GM19023 (cell line): ENCODE data around the gene SPATA24.
"Not testable (repeated sequence)": the region's sequence is repeated elsewhere in the genome, so short reads cannot be mapped to it uniquely, and the experiment has no call there.

Source experiments
- ATAC-seq: cut with Tn5 transposase; IDR thresholded peaks from one replicate; pipeline ENCODE4 v1.9.1; 2021; ENCODE audit warnings: mild to moderate bottlenecking, moderate library complexity; ENCODE audit not compliant: unreplicated experiment

SPATA24 gene, protein sequence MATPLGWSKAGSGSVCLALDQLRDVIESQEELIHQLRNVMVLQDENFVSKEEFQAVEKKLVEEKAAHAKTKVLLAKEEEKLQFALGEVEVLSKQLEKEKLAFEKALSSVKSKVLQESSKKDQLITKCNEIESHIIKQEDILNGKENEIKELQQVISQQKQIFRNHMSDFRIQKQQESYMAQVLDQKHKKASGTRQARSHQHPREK

DNA sequence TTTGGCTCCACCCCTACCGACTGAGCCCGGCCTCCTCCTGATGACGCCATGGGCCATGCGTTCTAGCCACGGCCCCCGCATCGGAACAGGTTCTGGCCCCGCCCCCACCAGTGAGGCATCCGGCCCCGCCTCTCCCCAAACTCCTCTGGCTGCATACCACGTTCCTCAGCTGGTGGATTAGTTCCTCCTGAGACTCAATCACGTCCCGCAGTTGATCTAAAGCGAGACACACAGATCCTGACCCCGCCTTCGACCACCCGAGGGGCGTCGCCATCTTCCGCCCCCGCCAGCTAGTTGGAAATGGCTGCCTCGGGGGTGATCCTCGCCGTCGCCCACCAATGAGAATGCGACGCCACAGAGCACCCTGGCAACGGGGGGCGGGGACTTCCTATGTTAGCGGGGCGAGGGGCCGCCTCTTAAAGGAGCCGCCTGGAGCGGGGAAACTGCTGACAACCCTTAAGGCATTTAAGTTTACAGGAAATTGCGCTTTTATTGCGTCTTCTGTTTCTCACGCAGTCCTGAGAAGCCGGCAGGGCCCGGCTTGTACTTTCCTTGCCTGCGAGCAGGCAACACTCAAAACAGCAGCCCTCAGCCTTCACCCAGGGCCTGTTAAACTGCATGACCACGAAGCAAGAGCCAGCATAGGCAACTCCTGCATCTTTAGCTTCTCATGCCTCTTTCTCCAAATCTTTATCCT lies at the start of gene SPATA24:
Gene SPATA24 (minus strand): TSS at position 303 of the 697 bp plus-strand sequence. CDS start 29 bp downstream, at position 274.
- peak; percentile 85 for ATAC-seq

DNA sequence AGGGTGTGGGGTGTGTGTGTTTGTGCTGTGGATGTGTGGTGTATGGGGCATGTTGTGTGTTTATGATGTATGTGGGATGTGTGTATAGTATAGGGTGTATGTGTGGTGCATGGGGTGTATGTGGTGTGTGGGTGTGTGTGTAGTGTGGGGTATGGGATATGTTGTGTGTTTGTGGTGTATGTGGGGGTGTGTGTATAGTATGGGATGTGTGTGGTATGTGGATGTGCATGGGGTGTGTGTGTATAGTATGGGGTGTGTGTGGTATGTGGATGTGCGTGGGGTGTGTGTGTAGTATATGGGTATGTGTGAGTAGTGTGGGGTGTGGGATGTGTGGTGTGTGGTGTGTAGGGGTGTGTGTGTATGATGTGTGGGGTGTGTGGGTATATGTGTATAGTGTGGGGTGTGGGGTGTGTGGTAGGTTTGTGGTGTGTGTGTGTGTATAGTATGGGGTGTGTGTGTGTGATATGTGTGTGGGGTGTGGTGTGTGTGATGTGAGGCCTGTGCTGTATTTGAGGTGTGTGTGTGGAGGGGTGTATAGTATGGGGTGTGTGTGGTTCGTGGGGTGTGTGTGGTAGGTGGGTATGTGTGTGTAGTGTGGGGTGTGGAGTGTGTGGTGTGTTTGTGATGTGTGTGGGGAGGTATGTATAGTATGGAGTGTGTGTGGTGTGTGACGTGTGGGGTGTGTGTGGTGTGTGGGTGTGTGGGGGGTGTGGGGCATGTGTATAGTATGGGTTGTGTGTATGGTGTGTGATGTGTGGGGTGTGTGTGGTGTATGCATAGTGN lies 48.2 kb upstream of the SPATA24 start:
- ATAC-seq = no peak

DNA sequence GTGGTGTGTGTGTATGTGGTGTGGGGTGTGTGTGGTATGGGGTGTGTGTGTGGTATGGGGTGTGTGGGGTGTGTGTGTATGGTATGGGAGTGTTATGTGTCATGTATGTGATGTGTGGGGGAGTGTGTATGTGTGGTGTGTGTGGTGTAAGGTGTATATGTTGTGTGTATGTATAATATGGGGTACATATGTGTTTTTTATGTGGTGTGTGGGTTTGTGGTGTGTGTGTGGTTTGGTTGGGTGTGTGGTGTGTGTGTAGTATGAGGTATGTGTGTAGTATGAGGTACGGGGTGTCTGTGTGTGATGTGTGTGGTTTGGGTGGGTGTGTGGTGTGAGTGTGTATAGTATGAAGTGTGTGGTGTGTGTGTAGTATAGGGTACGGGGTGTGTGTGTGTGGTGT lies 47.3 kb upstream of the SPATA24 start:
- ATAC-seq = no peak

DNA sequence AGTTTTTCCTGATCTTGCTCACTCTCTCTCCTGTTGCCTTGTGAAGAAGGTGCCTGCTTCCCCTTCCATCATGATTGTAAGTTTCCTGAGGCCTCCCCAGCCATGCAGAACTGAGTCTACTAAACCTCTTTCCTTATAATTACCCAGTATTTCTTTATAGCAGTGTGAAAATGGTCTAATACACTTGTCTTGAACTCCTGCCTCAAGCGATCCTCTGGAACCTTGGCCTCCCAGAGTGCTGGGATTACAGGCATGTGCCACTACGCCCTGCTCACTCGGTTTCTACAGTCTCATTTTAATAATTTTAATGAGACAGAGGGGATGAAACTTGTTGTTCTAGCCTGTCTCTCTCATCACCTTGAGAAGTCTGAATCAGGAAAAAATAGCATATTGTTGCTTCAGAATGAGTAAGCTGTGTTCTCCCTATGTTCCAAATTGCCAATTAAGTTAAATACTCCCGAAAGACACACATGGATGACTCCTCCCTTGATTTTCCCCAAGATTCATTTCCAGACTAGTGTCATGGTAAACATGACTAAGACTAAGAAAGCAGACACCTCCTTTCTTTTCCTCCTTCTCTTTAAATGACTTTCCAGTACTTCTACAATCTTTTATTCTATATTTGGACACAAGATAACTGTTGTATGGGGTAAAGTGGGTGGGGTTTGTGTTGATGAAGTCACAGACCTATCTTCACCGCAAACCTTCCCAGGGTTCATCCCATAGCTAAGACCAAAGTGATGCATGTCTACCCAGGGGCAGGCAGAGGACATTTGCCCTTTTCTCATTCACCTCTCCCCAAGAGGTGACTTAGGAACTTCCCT lies 43.3 kb upstream of the SPATA24 start:
- peak; percentile 63 for ATAC-seq

DNA sequence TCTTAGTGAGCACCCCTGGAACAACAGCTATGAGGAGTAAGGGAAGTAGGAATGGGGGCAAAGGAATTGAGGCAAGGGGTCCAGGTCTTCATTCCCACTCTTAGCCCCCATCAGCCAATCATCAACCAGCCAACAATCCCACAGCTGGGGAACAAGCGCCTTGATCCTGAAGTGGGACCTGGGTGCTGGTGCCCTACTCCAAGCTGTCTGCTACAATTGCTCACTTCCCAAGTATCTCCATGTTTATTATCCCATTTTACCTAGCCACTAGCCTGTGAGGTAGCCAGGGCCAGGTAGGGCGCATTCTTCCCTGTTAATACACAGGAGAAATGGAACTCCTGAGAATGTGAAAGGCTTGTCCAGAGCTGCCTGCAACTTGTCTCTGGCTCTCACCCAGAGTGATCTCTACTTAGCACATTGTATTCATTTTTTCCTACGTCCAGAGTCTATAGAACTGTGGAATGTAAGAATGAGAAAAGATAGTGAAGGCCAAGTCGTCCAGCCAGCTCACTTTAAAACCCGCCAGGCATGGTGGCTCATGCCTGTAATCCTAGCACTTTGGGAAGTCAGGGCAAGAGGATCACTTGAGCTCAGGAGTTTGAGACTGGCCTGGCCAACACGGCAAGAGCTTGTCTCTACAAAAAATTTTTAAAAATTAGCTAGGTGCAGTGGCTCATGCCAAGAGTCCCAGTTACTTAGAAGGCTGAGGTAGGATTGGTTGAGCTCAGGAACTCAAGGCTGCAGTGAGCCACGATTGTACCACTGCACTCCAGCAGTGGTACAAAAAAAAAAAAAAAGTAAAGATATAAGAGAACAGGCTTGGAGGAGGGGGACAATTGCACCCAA lies 41.7 kb upstream of the SPATA24 start:
- ATAC-seq = no peak

DNA sequence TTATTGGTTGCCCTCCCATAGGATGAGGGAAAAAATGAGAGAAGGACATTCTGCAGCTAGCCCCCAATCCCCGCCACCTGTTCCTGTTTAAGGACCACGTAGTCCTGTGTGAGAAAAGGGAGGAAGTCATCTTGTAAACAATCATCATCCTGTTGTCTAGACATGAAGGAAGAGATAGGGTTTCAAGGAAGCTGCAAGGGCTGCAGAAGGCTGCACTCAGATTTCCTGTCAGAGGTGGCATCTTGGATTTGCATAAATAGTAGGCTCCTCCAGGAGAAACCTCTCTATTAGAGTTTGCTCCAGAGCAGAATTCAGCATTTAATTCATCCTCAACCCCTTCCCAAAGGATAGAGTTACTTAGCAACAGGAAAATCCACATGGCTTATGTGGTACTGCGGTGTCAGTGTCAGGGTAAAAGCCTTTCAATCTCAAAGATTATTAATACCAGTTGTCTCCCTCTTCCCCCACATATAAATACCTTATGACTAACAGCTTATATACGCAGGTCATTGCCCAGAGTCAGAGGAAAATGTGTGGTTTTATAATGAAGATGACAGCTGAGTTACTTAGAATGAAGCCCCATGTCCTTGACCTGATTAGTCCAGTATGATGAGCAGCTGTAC lies 40.1 kb upstream of the SPATA24 start:
- ATAC-seq = no peak

DNA sequence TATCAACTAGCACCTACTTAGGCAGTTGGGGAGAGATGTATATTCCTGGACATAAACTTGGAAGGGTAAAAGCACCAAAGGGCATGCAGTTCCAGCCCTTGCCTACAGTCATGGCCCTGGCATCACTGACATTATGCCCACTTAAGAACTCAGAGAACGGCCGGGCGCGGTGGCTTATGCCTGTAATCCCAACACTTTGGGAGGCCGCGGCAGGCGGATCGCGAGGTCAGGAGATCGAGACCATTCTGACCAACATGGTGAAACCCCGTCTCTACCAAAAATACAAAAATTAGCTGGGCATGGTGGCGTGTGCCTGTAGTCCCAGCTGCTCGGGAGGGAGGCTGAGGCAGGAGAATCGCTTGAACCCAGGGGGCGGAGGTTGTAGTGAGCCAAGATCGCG lies 36.5 kb upstream of the SPATA24 start:
- not testable (repeated sequence) for ATAC-seq

DNA sequence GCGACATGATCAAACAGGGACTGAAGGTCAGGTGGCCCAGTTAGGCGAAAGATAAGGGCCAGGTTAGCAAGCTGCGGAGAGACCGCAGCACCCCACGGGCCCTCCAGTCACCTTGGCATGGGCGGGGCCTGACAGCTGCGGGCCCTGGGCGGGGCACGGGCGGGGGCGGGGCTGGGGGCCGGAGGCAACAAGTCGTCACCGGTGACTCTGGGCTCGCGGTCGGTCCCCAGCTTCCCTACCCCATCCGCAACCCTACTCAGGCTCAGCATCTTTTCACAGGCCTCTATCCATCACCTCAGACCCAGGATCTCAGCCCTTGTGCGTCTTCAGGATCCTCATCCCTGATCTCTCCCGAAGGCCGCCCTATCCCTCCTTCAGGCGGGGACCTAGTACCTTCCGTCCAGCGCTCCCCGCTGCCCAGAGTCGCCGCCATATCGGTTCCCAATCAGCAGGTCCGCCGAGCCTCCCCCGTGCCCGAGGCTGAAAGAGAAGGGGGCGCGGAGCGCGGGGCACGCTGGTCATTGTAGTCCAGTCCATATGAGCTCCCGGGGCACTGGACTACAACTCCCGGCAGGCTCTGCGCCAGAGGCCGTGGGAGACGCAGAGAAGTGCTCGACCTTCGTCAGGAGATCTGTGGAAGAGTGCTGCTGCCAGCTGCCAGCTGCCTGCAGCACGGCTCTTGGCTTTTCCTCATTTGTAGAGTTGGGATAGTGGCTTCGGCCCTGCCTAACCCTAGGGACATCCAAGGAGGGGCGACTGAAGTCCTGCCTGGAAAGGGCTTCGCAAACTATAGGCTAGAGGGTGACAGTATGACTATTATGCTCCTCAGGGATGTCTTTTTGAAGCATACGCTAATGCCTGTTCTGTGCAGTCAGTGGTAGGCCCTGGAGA lies 35.4 kb upstream of the SPATA24 start, which contains the start of gene DNAJC18:
Gene DNAJC18 (minus strand): TSS at position 513 of the 891 bp plus-strand sequence. CDS start 80 bp downstream, at position 433.
- ATAC-seq = peak; percentile 85

DNA sequence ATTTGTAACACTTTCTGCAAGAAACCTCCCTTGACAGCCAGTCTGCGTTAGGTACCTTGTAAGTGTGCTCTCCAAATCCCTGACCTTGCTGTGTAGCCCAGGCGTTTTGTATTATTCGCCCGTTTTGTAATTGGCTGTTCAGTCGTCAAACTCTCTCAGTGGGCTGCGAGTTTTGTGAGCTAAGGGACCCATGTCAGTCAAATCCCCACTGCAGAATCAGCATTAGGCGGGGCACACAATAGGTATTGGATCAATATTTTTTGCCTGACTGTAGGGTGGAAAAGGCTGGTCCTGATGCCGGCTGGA lies 34.8 kb upstream of the SPATA24 start:
- no peak for ATAC-seq

DNA sequence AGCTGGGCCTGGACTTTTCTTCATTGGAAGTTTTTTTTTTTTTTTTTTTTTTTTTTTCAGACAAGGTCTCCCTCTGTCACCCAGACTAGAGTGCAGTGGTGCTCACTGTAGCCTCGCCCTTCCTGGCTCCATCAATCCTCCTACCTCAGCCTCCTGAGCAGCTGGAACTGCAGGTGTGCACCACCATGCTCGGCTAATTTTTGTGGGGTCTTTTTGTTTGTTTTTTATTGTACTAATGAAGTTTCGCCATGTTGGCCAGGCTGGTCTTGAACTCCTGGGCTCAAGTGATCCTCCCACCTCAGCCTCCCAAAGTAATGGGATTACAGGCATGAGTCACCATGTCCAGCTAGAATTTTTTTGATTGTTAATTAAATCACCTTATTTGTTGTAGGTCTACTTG lies 31.8 kb upstream of the SPATA24 start:
- no peak for ATAC-seq

DNA sequence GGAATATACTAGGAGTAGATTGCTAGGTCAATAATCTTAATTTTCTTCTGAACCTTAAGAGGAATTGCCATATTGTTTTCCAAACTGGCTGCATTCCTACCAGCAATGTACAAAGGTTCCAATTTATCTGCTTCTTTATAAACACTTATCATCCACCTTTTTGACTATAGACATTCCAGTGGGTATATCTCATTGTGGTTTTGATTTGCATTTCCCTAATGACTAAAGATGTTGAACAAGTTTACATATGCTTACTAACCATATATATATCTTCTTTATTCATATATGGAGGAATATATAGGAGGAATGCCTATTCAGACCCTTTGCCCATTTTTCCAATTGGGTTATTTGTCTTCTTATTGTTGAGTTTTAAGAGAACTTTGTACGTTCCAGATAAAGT lies 27.8 kb upstream of the SPATA24 start:
- ATAC-seq = no peak

DNA sequence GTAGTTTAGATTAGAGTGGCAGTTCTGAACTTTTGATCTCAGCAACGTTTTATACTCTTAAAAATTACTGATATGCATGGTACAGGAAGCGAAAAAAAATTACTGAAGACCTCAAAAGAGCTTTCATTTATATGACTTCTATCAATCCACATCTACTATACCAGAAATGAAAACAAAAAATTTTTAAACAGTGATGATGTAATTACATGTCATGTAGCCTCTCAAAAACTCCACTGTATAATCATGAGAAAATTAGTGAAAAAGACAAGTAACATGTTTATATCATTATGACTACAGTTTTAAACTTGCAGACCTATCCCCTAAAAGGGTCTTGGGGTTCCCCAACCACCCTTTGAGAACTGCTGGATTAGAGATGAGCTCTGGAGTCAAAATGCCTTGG lies 26.1 kb upstream of the SPATA24 start:
- no peak for ATAC-seq

DNA sequence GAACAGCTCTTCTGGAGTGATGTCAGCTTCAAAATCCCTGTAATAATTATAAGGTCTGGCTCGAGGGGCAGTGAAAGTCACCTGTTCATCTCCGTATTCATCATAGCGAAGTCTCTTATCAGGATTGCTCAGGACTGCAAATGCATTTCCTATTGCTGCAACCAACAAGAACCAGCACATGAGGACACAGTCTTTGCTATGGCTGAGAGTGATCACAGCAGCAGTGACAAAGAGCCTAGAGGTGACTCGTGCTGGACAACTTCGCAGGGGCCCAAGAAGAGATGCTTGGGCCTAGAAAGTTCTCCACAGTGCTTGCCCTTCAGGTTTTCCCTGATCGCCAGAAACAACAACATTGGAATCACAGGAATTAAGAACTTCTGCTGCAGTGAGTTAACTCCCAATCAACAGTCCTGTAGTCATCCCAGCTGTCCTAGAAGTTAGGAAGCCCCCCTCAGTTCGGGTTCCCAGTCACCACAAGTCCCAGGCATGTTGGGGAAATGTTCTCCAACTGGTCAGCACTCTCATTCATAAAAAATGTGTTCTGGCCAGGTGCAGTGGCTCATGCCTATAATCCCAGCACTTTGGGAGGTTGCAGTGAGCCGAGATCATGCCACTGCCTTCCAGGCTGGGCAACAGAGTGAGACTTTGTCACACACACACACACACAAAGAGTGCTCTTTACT lies 22.5 kb upstream of the SPATA24 start:
- no peak for ATAC-seq

DNA sequence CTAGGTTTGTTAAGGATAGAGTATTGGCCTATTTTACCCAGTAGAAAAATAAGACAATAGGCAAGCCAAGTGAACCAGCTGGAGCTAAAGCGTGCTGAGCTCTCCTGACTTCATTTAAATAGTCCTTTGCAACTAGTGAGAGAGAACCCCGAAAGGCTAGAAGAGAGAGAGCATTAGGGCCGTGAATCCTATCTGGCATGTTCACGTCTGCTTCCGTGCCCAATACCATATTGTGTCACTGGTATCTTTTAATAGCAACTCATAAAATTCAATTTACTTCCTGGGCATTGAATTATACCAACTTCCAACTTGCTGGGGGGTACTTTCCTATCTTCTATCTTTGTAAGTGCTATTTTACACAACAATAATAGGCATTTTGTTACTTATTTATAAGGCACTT lies 21.6 kb upstream of the SPATA24 start:
- no peak for ATAC-seq

DNA sequence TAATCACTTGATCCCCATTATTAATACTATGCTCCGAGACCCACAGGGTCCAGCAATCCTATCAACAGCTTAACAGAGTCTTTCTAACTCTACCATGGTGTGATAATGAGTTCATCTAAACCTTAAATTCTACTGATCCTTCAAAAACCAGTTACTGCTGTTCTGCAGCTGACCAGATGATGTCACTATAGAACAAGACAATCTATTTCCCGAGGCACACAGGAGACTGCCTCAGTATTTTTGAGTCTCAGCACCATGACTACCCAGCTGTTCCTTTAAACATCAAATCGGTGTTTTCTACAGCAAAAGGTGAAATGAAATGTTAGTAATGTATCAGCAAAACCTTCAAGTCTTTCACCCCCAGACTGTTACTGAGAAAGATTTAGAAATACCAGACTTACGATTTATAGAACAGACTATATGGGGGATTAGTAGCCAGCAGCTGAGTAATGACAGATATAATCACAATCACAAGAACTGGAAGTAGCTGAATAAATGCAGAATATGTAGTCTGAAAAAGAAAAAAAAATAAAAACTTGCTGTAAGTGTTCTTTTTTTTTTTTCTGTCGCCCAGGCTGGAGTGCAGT lies 18.5 kb upstream of the SPATA24 start:
- no peak for ATAC-seq

DNA sequence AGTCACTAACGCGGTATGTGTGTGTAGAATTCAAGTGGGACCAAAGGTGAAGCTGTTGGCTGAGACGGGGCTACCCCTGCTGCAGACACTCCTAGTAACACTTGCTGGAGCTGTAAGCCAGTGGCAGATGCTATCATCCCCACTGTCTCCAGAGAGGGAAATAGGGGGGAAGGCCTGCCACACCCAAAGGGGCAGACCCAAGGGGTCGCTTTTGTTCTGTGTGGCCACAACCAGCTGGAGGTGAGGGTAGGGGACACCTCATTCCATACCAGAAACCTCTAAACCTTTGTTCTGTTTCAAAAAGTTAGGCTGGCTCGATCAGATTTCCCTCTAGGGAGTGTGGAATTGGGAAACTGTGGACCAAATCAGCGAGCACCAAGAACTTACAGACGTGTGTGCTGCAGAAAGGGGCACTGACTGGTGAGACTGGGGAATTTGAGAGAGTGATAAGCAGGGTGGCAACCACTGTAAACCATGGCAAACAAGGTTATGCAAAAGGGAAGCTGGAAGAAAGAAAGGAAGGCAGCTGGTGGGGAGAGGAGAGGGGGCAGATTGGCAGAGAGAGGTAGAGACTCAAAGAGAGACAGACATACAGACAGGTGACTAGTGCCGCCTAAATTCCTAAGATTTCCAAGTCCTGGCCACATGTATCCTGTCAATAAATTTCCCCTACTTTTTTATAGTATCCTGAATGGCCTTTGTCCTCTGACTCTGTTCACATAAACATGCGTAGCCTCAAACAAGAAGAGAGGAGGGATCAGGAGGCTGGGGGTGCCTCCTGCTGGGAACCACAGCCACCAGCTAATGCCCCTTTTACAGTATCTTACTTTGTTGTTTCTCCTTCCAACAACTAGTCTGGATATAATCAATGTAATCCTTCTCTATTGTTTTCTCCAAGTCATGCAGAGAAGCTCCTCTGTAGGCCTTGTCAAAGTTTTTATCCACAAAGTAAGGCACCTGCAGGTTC lies 15.6 kb upstream of the SPATA24 start:
- no peak for ATAC-seq

DNA sequence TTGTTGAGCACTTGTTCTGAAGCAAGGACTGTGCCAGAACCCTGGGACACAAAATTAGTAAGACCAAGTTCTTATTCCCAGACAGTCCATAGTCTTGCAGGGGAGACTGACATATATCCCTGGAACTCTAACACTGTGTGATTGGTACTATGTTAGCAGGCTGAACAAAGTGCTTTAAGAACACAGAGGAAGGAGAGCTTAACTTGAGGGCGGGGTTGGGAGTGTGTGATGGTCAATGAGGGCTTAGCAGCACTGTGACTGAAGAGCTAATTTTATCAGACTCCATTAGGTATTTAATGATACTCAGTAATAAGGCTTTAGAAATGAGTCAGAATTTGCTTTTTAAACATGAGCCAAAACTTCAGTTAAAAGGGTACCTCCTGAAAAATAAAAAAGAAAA lies 14.9 kb upstream of the SPATA24 start:
- ATAC-seq = no peak
